ENCODE data around the gene FRMD3.

Gene FRMD3

DNA sequence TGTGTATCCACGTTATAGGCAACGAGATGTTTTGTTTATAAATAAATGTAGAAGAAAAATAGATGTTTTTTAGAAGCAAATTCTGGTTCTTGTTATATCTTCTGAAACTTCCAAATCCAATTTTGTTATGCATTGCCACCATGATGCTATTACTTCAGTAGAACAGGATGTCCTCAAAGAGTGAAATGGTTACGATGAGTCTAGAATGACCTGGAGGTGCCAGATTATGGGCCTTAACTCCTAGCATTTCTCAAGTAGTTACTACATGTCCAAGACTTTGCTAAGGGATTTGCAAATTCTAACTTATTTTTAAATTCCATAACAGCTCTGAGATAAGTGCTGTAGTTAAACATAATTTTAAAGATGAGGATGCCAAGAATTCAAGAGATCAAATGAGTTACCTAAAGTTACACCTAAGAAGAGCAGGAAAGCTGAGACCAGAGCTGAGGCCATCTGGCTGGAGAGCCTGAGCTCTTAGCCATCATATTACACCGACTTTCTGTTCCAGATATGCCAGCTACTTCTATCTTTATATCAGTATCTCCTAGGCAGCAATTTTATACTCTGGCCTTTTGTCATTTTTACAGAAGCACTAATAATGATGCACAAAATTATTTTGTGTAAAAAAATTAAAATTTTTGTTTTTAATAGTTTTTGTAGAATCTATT lies 302.0 kb downstream of the FRMD3 start:
- H3K9me3 ChIP-seq, result no peaks in the 10 kb centered on the region
- no peak overlapping the region for H3K4me3 ChIP-seq
- no peaks in the 10 kb centered on the region for H3K36me3 ChIP-seq (replicated peaks)
- no peaks in the 10 kb centered on the region for H3K4me1 ChIP-seq
- no peaks in the 10 kb centered on the region for H3K27me3 ChIP-seq (ENCODE audit: low read depth)
- in situ Hi-C loops (cut with MboI; ENCODE audit: low sequenced_read_pairs), result no loop called here
- no peak for DNase-seq (ENCODE audit: low spot score in 2 of 2)

DNA sequence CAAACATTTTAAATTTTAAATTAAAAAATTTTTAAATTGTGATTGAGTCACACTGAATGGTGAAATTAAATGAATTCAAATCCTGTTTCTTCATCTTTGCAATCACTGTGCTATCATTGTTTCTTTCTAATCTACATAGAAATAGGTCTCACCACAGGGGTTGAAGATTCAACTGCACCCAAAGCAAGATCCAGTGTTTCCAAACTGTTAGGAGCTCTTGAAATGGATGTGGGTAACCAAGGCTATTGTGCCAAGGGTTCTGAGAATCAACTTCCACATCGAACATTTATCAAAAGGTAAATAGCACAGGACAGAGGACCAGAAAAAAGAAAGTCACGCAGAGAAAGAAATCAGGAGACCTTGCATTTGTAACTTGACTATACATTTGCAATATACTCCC lies 302.7 kb downstream of the FRMD3 start:
- H3K4me3 ChIP-seq, result no peak overlapping the region
- in situ Hi-C loops (cut with MboI; ENCODE audit: low sequenced_read_pairs), result no loop called here
- no peaks in the 10 kb centered on the region for H3K9me3 ChIP-seq
- DNase-seq (ENCODE audit: low spot score in 2 of 2), result no peak
- no peaks in the 10 kb centered on the region for H3K36me3 ChIP-seq (replicated peaks)
- no peaks in the 10 kb centered on the region for H3K4me1 ChIP-seq
- H3K27me3 ChIP-seq (ENCODE audit: low read depth), result no peaks in the 10 kb centered on the region

DNA sequence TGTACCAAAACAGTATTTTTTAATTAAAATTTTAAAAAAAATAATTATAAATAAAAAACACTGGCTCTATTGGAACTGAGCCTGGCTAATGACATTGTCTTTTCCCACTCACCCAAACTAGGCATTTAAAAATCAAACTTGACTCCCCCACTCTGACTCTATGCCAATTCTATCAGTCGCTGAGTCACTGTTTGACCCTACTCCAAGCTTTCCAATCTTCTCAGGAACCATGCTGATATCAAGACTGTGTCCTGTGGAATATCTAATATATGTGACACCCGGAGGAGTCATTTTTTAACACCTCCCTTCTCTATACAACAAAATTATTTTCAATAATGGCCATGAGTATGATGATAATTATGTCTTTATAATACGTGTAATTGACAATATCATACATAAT lies 303.7 kb downstream of the FRMD3 start:
- in situ Hi-C loops (cut with MboI; ENCODE audit: low sequenced_read_pairs), result no loop called here

DNA sequence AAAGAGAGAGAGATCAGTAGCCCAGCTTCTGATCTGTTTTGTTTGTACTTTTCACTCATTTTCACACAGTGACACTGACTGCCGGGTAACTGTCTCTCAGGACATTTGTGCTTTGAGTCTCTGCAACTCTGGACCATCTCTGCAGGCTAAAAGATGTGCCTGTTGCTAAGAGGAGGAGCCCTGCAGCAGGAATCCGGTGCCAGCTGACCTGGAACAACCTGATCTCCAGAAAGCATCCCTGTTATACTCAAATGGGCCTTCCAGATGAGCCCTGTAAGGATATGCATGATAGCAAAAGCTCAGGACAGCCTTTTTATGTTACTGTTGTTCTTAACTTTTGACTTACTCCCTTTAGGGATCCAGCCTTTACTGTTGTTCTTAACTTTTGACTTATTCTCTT lies 304.6 kb downstream of the FRMD3 start:
- H3K4me3 ChIP-seq, result no peak overlapping the region
- H3K9me3 ChIP-seq, result no peaks in the 10 kb centered on the region
- in situ Hi-C loops (cut with MboI; ENCODE audit: low sequenced_read_pairs), result no loop called here
- no peaks in the 10 kb centered on the region for H3K27me3 ChIP-seq (ENCODE audit: low read depth)
- DNase-seq (ENCODE audit: low spot score in 2 of 2), result no peak
- H3K4me1 ChIP-seq, result no peaks in the 10 kb centered on the region
- H3K36me3 ChIP-seq (replicated peaks), result no peaks in the 10 kb centered on the region

More for the DNA sequence above, 303.7 kb downstream of the FRMD3 start:
- no peaks in the 10 kb centered on the region for H3K36me3 ChIP-seq (replicated peaks)
- DNase-seq (ENCODE audit: low spot score in 2 of 2), result no peak
- H3K4me3 ChIP-seq, result no peak overlapping the region
- H3K9me3 ChIP-seq, result no peaks in the 10 kb centered on the region
- no peaks in the 10 kb centered on the region for H3K4me1 ChIP-seq
- no peaks in the 10 kb centered on the region for H3K27me3 ChIP-seq (ENCODE audit: low read depth)

DNA sequence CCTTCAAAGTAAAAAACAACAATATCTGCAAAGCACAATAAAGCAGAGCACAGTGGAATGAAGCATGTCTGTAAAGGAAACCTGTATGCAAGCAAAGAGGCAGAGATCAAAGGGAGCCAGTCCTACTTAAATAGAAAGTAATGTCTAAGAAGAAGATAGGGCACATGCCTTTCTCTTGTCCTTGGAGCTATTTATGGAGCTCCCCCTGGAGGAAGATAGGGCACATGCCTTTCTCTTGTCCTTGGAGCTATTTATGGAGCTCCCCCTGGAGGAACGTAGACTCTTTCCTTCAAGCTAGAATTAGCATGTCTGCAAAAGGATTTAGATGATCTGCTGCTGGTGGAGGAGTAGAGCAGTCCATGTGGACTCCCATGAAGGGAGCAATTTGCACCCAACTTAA lies 307.2 kb downstream of the FRMD3 start:
- in situ Hi-C loops (cut with MboI; ENCODE audit: low sequenced_read_pairs), result no loop called here
- Histone ChIP-seq H3K27me3 (ENCODE audit: low read depth) (no peaks in the 10 kb centered on the region), H3K9me3 (no peaks in the 10 kb centered on the region), H3K36me3 (replicated peaks) (no peaks in the 10 kb centered on the region), H3K4me1 (no peaks in the 10 kb centered on the region), H3K4me3 (no peak overlapping the region)
- no peak for DNase-seq (ENCODE audit: low spot score in 2 of 2)

DNA sequence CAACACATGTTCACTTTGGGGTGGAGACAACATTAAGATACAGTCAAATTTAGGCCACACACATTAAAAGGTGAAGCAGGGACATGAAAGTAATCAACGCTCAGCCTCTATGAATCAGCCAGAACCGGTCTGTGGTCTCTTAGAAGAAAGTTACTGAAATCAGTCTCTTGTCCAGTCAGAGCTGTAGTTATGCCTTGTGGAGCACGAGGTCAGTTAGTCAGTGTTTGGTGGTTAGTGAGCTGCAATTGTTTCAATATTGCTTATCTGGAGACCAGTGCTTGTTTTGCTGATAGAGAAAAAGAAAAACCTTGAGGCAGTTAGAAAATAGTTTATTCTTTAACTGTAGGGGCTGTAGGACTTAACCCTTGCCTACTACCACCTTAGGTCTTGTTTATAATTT lies 317.5 kb downstream of the FRMD3 start:
- Histone ChIP-seq H3K4me1 (no peaks in the 10 kb centered on the region), H3K4me3 (no peak overlapping the region), H3K9me3 (no peaks in the 10 kb centered on the region), H3K27me3 (ENCODE audit: low read depth) (no peaks in the 10 kb centered on the region), H3K36me3 (replicated peaks) (no peaks in the 10 kb centered on the region)
- in situ Hi-C loops (cut with MboI; ENCODE audit: low sequenced_read_pairs), result loop anchor here (25.0 kb wide), 1 partner anchor 692 kb away; the partner anchor contains the start of gene KIF27
- no peak for DNase-seq (ENCODE audit: low spot score in 2 of 2)

DNA sequence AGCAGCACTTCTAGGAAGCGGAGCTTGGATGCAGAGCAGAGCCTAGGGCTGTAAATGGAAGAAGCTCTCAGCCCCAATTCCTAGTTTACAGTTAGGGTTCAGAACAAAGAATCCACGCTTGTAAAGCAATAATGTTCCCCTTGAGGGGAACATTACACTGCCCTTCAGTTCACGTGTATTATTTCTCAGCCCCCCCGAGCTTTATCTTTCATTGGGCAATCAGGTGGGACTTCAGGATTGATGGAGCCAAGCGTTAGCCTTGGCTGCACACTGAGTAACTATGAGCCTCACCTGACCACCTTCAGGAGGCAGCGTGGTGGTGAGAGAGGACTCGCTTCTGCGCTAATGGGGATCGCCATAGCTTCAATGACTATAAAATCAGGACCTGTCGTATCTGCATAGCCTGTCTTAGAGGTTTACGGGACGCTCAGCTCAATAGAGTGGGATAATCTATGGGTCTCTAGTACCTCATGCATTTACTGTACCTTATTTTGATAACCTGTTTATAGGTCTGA lies 318.2 kb downstream of the FRMD3 start:
- H3K4me1 ChIP-seq, result no peaks in the 10 kb centered on the region
- DNase-seq (ENCODE audit: low spot score in 2 of 2), result no peak
- H3K4me3 ChIP-seq, result peak overlapping the region; percentile 37
- H3K9me3 ChIP-seq, result no peaks in the 10 kb centered on the region
- no peaks in the 10 kb centered on the region for H3K36me3 ChIP-seq (replicated peaks)
- in situ Hi-C loops (cut with MboI; ENCODE audit: low sequenced_read_pairs), result loop anchor here (25.0 kb wide), 1 partner anchor 692 kb away; the partner anchor contains the start of gene KIF27
- H3K27me3 ChIP-seq (ENCODE audit: low read depth), result no peaks in the 10 kb centered on the region

DNA sequence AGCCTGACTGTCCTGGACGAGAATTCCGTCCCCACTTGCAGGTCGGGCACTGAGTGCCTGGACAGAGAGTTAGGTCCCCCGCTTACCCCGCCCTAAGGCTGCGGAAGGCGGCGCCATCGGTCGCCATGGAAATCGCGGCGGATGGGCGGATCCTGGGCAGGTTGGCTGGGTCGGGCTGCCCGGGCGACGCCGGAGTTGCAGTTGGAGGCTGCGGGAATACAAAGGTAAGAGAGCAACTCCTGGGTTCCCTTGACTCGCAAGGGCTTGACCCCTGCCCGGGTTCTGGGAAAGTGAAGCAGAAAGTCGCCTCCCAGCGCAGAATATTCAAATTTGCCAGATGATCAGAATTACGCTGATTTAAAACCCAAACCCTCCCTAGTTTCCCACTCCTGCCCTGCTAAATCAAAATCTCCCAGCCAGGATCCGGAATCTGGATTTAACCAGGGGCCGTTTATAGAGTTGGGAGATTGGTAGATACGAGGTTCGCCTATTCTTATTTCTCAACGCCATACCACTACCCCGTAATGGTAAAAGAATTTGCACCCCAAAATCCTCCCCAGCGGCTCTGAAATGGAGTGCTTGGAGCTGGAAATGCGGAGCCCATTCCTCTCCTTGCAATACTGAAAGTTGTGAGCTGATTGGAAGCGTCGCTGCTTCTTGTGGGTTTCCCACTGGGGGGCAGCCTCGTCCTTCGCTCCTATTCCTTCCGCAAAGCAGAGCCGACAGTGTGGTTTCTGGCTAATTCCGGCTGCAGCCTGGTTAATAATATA lies 318.9 kb downstream of the FRMD3 start:
- peak; percentile 58 to 81 for DNase-seq (ENCODE audit: low spot score in 2 of 2)
- Histone ChIP-seq H3K9me3 (no peaks in the 10 kb centered on the region), H3K4me3 (peak overlapping the region; percentile 37), H3K27me3 (ENCODE audit: low read depth) (no peaks in the 10 kb centered on the region), H3K4me1 (no peaks in the 10 kb centered on the region), H3K36me3 (replicated peaks) (no peaks in the 10 kb centered on the region)
- in situ Hi-C loops (cut with MboI; ENCODE audit: low sequenced_read_pairs), result loop anchor here (25.0 kb wide), 1 partner anchor 693 kb away; the partner anchor contains the start of gene KIF27

DNA sequence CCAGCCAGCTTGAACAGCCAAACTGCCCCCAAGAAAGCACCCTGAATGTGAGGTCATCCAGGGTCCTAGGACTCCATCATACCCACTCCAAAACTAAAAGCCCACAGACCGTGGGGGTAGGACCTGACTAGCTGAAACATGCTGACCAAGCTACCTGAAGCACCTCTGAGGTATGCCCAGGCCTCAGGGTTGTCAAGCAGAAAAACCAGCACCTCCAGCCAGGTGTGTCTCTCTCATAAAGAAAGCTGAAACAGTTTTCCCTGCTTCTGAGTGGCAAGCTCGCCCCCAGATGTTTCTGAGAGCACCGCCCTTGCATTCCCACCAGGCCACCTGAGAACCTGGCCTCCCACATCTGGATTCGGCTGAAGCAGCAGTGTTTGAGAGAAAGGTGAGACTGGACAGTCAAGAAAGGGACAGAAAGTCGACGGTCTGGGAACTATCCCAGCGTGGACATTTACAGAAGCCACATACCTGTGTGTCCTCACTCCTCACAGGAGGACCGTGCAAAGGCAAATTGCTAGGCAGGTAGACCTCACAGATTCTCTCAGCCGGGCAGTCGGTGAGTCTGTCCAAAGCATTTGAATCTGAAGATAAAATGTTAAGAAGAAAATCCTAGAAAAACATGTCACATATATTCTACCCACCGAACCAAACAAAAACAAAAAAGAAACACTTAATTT lies 319.6 kb downstream of the FRMD3 start:
- no peaks in the 10 kb centered on the region for H3K4me1 ChIP-seq
- DNase-seq (ENCODE audit: low spot score in 2 of 2), result no peak
- H3K9me3 ChIP-seq, result no peaks in the 10 kb centered on the region
- H3K36me3 ChIP-seq (replicated peaks), result no peaks in the 10 kb centered on the region
- in situ Hi-C loops (cut with MboI; ENCODE audit: low sequenced_read_pairs), result loop anchor here (25.0 kb wide), 1 partner anchor 694 kb away; the partner anchor contains the start of gene KIF27
- no peaks in the 10 kb centered on the region for H3K27me3 ChIP-seq (ENCODE audit: low read depth)
- H3K4me3 ChIP-seq, result no peak overlapping the region

DNA sequence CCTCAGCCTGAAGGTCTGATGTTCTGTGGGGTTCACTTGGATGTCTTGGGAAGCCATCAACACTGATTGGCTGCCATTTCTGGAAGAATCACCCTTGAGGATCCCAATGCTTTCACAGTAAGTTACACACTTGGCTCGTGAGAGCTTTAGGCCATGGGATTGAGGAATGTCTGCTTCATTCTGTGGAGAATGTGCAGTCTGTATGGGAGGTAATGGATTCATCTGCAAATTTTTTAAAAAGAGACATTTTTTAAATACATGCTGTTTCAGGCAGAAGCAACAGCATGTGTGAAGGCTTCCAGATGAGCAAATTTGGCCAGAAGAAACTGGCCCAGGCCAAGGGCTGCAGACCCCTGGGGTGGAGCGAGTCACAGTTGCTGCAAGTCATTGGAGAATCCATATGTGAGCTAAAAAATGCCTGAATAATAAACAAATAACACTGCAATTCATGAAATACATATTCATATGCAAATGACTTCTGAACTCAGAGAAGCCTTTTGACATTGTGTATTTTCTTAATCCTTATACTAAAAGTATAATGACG lies 328.9 kb downstream of the FRMD3 start:
- Histone ChIP-seq H3K27me3 (ENCODE audit: low read depth) (no peaks in the 10 kb centered on the region), H3K4me1 (no peaks in the 10 kb centered on the region), H3K4me3 (no peak overlapping the region), H3K36me3 (replicated peaks) (no peaks in the 10 kb centered on the region), H3K9me3 (no peaks in the 10 kb centered on the region)
- in situ Hi-C loops (cut with MboI; ENCODE audit: low sequenced_read_pairs), result loop anchor here (25.0 kb wide), 1 partner anchor 703 kb away; the partner anchor contains the start of gene KIF27
- no peak for DNase-seq (ENCODE audit: low spot score in 2 of 2)

DNA sequence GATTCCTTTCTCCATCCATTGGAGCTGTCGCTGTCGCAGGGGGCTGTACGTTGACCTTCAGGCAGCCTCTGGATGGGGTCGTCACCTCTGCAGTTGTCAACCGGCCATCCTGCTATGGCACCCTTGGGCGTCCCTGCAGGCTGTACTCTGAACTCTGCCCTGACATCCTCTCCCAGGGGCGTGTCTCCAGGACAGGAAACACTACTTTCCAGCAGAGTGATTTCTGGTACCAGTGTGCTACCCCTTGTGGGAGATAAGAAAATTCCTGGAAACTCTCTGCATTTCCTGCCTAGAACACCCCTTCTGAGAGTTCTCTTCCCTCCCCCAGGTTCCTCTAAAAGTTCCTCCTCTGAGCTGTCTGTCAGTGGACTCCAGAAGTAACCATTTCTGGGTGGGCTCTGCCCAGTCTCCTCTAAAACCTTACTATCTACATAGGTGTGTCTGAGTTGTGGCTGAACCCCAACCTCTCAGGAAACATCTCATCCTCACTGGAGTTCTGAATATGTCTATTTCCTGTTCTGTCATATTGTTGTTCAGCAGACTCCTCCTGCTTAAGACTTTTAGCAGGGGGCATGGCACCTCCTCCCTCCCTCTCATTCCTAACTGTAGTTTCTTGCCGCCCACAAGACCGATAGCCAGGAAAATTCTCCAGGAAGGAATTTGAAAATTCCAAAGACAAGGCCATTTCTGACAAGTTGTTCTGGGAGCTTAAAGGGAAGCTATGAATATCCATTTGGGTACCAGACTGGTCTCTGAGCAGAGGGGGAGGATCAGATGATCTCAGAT lies 329.9 kb downstream of the FRMD3 start:
- Histone ChIP-seq H3K27me3 (ENCODE audit: low read depth) (no peaks in the 10 kb centered on the region), H3K4me1 (no peaks in the 10 kb centered on the region), H3K36me3 (replicated peaks) (no peaks in the 10 kb centered on the region), H3K9me3 (no peaks in the 10 kb centered on the region), H3K4me3 (no peak overlapping the region)
- no peak for DNase-seq (ENCODE audit: low spot score in 2 of 2)
- in situ Hi-C loops (cut with MboI; ENCODE audit: low sequenced_read_pairs), result loop anchor here (25.0 kb wide), 1 partner anchor 704 kb away; the partner anchor contains the start of gene KIF27

DNA sequence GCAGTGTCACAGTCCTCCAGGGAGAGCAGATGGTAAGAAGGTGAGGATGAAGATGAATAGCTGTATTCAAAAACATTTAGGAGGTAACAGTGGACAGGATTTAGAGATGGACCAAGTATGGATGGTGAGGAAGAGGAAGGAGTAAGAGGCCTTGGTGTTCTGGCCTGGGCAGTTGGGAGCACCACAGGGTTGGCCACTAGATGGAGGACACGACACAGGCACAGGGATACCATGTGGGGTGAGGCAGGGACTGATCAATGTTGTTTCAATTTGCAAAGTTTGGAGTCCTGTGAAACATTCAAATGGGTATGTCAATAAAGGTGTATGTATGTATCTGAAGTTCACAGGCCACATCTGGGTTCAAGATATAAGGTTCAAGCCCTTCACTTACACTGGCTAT lies 334.2 kb downstream of the FRMD3 start:
- no peak for DNase-seq (ENCODE audit: low spot score in 2 of 2)
- H3K4me3 ChIP-seq, result no peak overlapping the region

DNA sequence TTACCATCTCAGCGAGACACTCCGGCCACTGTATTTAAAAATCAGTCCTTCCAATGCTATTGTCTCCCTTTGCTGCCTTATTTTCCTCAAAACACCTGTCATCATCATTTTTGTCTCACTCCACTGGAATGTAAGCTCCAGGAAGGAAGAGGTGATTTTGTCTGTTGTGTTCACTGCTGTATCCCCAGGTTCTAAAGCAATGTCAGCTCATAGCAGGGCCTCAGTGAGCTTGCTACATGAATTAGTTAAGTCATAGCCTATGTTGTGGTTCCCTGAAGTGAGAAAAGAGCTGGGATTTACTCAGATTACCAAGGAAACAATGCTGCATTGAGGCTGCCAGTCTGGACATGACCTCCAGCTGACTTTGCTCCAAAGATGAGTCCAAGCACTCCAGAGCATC lies 337.7 kb downstream of the FRMD3 start:
- no peaks in the 10 kb centered on the region for H3K4me1 ChIP-seq
- in situ Hi-C loops (cut with MboI; ENCODE audit: low sequenced_read_pairs), result loop anchor here (25.0 kb wide), 1 partner anchor 712 kb away; the partner anchor contains the start of gene KIF27
- H3K36me3 ChIP-seq (replicated peaks), result no peaks in the 10 kb centered on the region
- DNase-seq (ENCODE audit: low spot score in 2 of 2), result no peak
- no peaks in the 10 kb centered on the region for H3K9me3 ChIP-seq
- no peak overlapping the region for H3K4me3 ChIP-seq
- H3K27me3 ChIP-seq (ENCODE audit: low read depth), result peaks cover 7% of the 10 kb centered on the region

More for the DNA sequence above, 334.2 kb downstream of the FRMD3 start:
- Histone ChIP-seq H3K36me3 (replicated peaks) (no peaks in the 10 kb centered on the region), H3K27me3 (ENCODE audit: low read depth) (no peaks in the 10 kb centered on the region), H3K9me3 (no peaks in the 10 kb centered on the region), H3K4me1 (no peaks in the 10 kb centered on the region)
- in situ Hi-C loops (cut with MboI; ENCODE audit: low sequenced_read_pairs), result loop anchor here (25.0 kb wide), 1 partner anchor 708 kb away; the partner anchor contains the start of gene KIF27

All from HAP-1 (cell line).